ENCODE measurements around the gene PRPF38B. TPM values are rescaled to one million over a fixed set of nuclear protein-coding genes. Genes with fewer than 3 reads are reported as not detected.
"Not testable (repeated sequence)": the region's sequence is repeated elsewhere in the genome, so short reads cannot be mapped to it uniquely, and the experiment has no call there.

PRPF38B gene, protein sequence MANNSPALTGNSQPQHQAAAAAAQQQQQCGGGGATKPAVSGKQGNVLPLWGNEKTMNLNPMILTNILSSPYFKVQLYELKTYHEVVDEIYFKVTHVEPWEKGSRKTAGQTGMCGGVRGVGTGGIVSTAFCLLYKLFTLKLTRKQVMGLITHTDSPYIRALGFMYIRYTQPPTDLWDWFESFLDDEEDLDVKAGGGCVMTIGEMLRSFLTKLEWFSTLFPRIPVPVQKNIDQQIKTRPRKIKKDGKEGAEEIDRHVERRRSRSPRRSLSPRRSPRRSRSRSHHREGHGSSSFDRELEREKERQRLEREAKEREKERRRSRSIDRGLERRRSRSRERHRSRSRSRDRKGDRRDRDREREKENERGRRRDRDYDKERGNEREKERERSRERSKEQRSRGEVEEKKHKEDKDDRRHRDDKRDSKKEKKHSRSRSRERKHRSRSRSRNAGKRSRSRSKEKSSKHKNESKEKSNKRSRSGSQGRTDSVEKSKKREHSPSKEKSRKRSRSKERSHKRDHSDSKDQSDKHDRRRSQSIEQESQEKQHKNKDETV
- total RNA-seq (2014; rRNA removed; shearing (Covaris generic)) = 17.0 and 23.7 TPM in 2 replicates
- polyA plus RNA-seq (2014; cell fraction: nucleus; rRNA removed) = 51.7 and 75.6 TPM in 2 replicates

DNA sequence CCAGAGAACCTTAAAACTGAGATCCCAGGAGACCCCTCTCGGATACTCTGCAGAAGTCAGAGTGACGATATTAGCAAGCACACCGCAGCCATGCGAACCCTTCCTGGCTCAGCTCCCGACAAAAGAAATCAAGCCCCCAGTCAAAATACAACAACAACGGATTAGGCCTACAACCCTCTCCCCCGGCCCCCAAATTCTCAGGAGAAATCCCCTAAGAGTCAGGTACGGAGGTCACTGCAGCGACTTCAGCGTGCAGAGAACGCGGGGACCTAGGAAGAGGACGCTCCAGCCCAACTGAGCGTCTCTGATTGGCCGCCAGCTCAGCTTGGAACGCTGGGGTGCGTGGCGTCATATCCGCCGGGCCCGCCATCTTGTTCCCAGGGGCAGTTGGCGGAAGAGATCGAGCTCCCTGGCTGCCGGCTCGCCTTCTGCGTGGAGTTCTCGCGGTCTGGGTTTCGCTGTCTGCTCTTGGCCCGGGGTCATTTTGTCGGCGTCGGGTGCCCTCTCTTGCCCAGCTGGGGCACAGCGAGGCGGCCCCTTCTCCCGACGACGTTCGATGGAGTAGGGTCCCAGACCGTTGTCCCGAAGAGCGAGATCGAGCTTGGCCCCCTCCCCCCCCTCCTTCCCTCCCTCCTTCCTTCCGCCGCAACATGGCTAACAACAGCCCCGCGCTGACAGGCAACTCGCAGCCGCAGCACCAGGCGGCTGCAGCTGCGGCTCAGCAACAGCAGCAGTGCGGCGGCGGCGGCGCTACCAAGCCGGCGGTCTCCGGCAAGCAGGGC, at the start of gene PRPF38B:
TSS of gene PRPF38B (plus strand) at position 369 of the 782 bp plus-strand sequence. CDS start at position 651, 282 bp downstream.
- DNase-seq (ENCODE audit: extremely low read depth, low read depth) = peak; percentile 83

DNA sequence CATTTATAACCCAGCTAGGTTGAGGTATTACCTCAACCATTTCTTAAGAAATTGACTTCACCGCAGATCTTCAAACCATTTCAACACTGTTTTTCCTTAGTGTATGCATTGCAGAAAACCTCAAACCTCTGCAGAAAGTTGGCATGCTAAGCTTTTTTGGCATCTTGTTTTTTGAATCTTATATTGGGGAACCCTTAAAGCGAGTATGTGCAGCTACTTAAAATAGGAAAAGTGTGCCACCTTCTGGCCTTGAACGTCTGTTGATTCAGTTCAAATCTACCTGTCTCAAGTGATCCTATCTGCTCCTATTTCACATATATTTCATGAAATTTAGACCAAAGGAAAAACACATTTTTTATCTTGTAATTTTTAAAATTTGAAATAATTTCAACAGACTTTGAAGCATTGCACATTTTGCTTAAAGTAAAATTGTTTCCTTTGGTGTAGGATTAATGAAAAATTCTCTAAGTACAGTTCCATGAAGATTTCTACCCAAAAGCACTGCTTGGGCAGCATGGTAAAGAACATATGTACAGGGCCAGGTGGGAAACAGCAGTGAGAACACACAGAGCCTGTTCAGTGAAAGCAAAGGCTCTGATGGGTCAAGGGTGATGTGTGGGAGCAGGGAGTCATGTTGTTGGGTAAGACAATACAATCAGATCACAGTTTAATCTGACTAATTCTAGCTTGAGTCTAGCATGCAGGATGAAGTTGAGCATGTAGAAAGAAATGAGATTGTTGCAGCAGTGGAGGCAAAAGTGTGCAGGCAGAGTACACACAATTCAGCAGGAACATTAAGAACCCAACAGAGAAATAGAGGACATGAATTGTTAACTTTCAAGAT, 48.4 kb upstream of the PRPF38B start:
- peak; percentile 55 for DNase-seq (ENCODE audit: extremely low read depth, low read depth)

DNA sequence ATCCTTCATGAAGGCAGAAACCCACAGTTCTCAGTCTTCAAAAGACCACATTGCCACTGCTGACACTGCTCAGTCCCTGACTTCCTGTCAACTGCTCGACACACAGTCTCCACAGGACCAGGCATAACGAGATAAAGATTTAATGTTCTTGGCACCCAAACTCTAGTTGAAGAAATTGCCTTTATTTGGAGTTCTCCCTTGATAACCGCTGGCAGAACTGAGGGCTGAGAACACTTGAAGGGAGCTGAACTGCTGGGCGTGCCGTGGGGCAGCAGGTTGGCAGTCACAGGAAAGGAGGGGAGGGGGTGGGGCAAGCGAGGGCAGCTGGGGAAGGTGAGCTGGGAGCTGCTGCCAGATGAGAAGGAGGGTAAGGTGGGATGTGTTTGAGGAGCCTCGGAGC, 47.1 kb upstream of the PRPF38B start:
- DNase-seq (ENCODE audit: extremely low read depth, low read depth) = no peak

DNA sequence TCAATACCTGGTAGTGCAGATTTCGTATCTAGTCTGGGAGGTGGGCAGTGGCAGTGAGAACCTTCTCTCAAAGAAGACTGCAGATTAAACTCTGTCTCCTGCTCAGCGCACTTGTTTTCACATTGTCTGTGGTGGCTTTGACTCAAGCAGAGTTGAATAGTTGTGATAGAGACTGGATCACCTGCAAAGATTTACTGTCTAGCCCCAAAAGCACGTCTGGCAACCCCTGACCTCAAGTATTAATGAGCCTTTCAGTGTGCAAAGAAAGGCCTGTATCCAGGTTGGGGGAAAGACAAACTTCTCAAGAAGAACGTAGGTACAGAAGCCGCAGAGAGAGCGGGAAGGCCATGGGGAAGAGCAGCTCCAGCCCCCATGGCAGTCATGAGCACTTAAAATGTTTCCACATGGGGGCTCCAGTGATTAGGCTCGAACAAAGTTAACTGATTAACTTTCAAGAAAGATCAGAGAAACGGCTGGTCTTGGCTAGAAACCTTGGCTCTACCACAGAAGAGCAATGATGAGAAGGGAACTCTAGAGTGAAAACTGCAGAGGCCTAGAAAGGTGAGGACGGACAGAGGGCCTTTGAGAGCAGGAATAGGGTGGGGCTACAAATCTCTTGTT, 46.4 kb upstream of the PRPF38B start:
- no peak for DNase-seq (ENCODE audit: extremely low read depth, low read depth)

DNA sequence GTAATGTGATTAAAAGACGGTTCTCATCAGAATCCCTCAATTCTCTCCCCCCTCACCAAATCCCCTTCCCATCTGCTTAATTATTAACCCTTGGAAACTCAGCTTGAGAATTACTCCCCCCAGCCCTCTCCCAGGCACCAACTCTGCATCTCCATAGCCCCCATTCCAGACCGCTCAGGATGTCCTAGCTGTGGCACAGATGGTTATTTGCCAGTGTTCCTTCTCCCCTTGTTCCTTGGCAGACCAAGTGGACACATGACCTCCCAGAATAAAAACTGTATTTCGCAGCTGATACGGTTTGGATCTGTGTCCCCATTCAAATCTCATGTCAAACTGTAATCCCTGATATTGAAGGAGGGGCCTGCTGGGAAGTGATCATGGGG, 45.9 kb upstream of the PRPF38B start:
- DNase-seq (ENCODE audit: extremely low read depth, low read depth) = no peak

DNA sequence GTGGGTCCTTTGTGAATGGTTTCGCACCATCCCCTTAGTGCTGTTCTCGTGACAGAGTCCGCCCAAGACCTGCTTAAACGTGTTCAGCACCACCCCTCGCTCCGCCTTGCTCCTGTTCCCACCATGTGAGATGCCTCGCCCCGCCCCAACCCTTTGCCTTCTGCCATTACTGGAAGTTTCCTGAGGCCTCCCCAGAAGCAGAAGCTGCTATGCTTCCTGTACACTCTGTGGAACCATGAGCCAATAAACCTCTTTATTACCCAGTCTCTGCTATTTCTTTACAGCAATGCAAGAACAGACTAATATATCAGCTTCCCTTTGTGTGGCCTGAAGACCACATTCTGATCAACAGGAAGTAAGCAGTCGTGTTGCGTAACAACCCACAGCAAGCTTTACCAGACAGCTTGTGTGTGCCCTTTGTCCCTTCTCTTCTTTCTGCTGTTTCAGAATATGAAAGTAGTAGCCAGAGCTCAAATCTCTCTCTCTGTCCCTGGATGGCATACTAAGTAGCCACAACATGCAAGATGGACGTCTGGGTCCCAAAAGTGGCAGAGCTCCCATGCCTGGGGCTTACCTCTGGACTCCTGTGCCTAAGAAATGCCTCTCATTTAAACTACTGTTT, 45.4 kb upstream of the PRPF38B start:
- DNase-seq (ENCODE audit: extremely low read depth, low read depth) = peak; percentile 12

DNA sequence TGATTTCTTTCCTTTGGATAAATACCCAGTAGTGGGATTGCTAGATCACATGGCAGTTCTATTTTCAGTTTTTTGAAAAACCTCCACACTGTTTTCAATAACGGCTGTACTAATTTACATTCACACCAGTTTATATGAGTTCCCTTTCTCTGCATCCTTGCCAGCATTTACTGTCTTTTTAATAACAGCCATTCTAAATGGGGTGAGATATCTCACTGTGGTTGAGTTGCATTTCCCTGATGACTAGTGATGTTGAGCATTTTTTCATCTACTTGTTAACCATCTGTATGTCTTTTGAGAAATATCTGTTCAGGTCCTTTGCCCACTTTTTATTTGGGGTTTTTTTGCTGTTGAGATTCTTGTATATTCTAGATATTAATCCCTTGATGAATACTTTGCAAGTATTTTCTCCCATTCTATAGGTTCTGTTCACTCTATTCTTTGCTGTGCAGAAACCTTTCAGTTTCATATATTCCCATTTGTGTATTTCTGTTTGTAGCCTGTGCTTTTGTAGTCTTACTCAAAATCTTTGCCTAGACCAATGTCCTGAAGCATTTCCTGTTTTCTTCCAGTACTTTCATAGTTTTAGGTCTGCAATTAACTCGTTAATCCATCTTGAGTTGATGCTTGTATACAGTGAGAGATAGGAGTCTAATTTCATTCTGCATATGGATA, 38.5 kb upstream of the PRPF38B start:
- no peak for DNase-seq (ENCODE audit: extremely low read depth, low read depth)

DNA sequence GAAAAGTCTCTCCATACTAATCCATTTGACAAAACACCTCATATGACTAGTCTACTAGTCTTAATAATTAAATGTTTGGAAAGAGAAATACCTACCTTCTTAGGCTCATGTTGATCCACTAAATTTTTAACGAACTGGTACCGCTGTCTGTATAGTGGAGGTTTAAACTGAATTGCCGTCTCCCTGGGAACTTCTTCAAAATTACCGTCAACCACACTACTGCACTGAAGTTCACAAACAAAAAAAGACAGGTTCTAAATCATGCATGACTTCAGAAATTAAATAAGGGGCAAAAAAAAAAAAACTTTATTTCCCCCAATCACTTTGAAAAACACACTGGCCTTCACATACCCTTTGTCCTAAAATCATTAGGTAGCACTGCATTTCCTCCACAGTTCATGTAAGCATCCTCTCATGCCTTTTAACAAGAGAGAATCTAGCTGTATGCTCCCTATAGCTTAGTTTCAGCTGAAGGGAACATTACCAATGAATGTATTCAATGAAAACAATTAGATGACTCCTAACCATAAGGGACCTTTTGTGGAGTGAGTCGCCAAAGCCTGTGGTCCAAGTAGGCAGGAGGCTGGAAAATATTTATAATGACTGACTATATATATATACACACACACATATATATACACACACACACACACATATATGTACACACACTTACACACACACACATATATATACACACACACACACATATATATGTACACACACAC, 34.6 kb upstream of the PRPF38B start:
- DNase-seq (ENCODE audit: extremely low read depth, low read depth) = no peak

DNA sequence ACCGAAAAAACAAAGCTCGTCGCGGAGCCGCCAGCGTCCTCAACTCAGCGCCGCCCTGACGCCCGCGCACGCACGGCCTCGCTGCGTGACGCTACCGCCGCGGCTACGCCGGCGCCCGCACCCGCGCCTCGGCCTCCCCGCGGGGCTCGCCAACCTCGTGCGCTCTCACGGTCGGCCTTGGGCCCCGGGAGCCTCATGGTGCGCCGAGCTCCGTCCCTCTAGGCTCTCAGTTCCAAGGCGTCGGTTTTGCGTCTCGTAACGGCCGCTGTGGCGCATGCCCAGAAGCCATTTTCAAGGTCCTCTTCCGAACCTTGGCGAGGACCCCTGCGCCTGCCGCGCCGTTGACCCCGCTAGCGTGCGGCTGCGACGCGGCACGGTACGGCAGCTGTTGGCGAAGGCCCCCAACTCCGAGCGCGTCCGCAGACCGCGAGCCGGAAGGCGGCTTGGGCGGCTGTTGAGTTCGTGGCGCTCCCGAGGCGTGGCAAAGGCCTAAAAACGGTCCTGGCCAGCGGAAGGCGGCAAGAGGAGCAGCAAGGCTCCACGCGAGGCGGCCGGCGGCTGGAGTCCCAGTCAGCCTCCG, 31.0 kb upstream of the PRPF38B start, which contains the start of gene HENMT1:
TSS of gene HENMT1 (minus strand) at position 64 of the 580 bp plus-strand sequence. CDS start 1,209 bp downstream, outside the sequence.
- DNase-seq (ENCODE audit: extremely low read depth, low read depth) = peak; percentile 15

DNA sequence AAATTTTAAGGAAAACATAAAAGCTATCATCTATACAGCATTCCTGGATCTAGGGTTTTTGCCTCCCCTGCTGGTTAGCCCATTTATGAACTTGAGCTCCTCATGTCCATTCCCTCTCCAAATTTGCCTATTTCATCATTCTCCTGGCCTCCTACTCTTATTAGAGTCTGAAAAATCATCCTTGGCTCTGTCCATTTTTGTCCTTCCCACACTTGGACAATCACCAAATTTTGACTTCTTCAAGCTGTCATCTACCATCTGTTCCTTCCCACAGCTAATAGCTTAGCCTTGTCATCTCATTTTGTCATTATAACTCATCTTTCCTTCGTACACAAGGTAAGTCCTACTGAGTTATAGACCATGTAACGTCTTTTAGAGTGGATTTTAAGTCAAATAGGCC, 29.0 kb upstream of the PRPF38B start:
- no peak for DNase-seq (ENCODE audit: extremely low read depth, low read depth)

DNA sequence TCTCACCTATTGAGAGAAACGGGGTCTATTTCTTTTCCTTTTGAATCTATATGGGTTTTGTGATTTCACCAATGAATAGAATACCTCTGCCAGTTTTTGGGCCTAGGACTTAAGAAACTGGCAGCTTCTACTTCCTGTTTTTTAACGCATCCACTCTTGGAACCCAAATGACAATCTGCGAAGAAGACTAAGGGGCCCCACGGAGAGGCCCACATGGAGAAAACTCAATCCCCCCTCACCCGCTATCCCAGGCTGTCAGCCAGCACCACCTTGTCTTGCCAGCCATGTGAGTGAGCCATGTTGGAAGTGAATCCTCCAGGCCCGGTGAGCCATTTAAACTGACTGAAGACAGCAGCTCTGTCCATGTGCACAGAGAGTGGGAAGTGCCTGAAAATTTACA, 27.6 kb upstream of the PRPF38B start:
- DNase-seq (ENCODE audit: extremely low read depth, low read depth) = no peak

DNA sequence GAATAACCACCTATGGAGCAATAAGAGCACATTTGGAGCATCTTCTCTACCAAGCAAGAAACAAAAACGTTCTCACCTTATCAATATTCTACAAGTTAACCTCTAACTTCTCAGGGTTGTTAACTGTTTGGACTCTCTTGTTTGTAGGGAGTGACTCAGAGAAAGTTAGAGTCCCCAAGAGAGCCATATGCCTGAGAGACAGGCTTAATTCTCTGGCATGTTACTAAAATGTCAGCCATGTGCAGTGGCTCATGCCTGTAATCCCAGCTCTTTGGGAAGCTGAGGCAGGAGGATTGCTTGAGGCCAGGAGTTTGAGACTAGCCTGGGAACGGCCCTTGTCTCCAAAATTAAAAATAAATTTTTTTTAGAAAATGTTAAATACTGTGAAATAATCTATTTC, 27.0 kb upstream of the PRPF38B start:
- DNase-seq (ENCODE audit: extremely low read depth, low read depth) = no peak

DNA sequence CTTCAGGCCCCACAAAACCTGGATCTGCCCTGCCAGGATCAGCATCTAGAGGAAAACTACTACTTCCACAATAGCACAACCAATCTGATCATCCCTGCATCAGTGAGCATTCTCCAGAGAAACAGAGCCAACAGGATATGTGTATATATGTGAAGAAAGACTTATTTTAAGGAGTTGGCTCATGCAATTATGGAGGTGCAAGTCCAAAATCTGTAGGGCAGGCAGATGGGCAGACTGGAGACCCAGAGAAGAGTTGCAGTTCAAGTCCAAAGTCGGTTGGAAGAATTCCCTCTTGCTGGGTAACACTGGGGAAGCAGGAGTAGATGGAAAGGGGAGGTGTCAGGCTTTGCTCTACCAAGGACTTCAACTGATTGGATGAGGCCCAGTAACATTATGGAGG, 26.3 kb upstream of the PRPF38B start:
- no peak for DNase-seq (ENCODE audit: extremely low read depth, low read depth)

DNA sequence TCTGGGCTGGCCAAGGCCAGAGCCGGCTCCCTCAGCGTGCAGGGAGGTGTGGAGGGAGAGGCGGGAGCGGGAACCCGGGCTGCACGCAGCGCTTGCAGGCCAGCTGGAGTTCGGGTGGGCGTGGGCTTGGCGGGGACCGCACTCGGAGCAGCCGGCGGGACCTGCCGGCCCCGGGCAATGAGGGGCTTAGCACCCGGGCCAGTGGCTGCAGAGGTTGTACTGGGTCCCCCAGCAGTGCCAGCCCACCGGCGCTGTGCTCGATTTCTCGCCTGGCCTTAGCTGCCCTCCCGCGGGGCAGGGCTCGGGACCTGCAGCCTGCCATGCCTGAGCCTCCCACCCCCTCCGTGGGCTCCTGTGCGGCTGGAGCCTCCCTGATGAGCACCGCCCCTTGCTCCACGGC, 24.7 kb upstream of the PRPF38B start:
- not testable (repeated sequence) for DNase-seq (ENCODE audit: extremely low read depth, low read depth)

DNA sequence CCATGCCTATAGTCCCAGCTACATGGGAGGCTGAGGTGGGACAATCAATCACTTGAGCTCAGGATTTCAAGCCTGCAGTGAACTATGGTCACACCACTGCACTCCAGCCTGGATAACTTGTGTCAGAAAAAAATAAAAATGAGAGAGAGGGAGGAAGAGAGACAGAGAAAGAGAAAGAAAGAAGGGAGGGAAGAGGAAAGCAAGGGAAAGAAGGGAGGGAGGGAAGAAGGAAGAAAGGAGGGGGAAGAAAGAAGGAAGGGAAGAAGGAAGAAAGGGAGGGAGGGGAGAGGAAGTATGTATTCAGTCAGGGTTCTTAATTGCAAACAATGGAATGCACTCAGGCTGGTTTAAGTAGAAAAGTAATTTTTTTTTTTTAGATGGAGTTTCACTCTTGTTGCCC, 23.3 kb upstream of the PRPF38B start:
- DNase-seq (ENCODE audit: extremely low read depth, low read depth) = no peak

DNA sequence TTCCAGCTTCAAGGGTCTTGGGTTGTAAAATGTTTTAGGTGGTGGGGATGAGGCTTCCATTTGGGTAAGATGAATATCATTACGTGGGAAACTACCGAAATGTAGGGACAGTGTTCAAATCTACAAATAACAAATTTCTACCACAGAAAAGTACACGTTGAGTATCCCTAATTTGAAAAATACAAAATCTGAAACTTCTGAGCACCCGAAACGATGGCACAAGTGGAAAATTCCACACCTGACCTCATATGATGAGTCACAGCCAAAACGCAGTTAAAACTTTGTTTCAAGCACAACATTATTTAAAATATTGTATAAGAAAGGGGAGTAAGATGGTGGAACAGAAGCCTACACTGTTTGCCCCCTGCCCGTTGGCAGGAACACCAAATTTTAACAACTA, 22.4 kb upstream of the PRPF38B start:
- no peak for DNase-seq (ENCODE audit: extremely low read depth, low read depth)

DNA sequence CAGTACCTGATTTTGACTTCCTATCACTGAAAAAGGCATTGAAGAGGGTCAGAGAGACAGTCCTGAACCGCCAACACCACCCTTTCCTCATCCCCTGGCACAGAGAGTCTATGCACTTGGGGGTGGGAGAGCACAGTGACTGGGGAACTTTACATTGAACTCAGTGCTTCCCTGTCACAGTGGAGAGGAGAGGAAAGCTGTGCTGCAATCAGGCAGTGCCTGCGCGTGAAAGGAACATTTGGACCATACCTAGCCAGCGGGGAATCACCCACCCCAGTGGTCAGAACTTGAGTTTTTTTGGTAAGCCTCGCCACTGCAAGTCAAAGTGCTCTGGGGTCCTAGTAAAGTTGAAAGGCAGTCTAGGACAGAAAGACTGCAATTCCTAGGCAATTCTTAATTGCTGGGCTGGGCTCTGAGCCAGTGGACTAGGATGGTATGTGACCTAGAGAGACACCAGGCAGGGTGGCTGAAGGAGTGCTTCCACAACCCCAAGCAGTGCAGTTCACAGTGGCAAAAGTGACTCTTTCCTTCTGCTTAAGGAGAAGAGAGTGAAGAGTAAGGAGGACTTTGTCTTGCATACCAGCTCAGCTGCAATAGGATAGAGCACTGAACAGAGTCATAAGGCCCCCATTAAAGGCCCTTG, 21.9 kb upstream of the PRPF38B start:
- DNase-seq (ENCODE audit: extremely low read depth, low read depth) = no peak
